Measurements from ENCODE around the gene SART3. TPM values are rescaled to one million over a fixed set of nuclear protein-coding genes. Genes with fewer than 3 reads are reported as not detected.
A peak's percentile ranks its signal among the peaks of the same experiment; 100 is the strongest.

Gene SART3
- total RNA-seq, 3 donors from 2014 or later (not counting 1 experiment from before 2014, with no cell fraction given) = 76.5 to 107 (median 78.3) TPM

- no peaks in the 10 kb centered on the region for H3K36me3 ChIP-seq (ENCODE audit: control insufficient read depth, insufficient read depth, low read length)
- Mint-ChIP-seq H3K9me3 (peaks cover 8 to 11% of the 10 kb centered on the region in 2 donors), H3K27me3 (ENCODE audit: low read depth in 2 of 2) (peaks cover 0 to 6% of the 10 kb centered on the region in 2 donors), H3K36me3 (no peaks in the 10 kb centered on the region), H3K27ac (no peak overlapping the region), H3K4me3 (no peak overlapping the region), H3K4me1 (peaks cover 5 to 16% of the 10 kb centered on the region in 2 donors)
- whole genome bisulfite sequencing (ENCODE audit: insufficient coverage) = 91% methylated on average over 33 of the region's 33 CpGs
- TF ChIP-seq CTCF (IDR thresholded peaks at IDR 0.05) = no peak
- no peak overlapping the region for H3K4me3 ChIP-seq (ENCODE audit: low read length)
- peaks cover 8% of the 10 kb centered on the region for H3K4me1 ChIP-seq (ENCODE audit: control insufficient read depth, insufficient read depth, low read length)
- H3K27me3 ChIP-seq (ENCODE audit: control insufficient read depth, insufficient read depth, low read length) = no peaks in the 10 kb centered on the region
- ATAC-seq (no peak), DNase-seq (no peak)
- H3K9me3 ChIP-seq (ENCODE audit: control insufficient read depth, insufficient read depth, low read length) = peaks cover 7% of the 10 kb centered on the region
- intact Hi-C loops (cut with micrococcal nuclease) = no loop called here
- no peak overlapping the region for H3K27ac ChIP-seq (ENCODE audit: low read length)
Measured at GRCh38 chr12:108581311-108582227, 20.6 kb upstream of the SART3 start.

GRCh38 chr12:108580531-108580930, 19.6 kb upstream of the SART3 start:
- Histone ChIP-seq H3K4me3 (ENCODE audit: low read length) (no peak overlapping the region), H3K4me1 (ENCODE audit: control insufficient read depth, insufficient read depth, low read length) (peaks cover 8% of the 10 kb centered on the region), H3K36me3 (ENCODE audit: control insufficient read depth, insufficient read depth, low read length) (no peaks in the 10 kb centered on the region), H3K9me3 (ENCODE audit: control insufficient read depth, insufficient read depth, low read length) (peaks cover 7% of the 10 kb centered on the region), H3K27ac (ENCODE audit: low read length) (no peak overlapping the region), H3K27me3 (ENCODE audit: control insufficient read depth, insufficient read depth, low read length) (no peaks in the 10 kb centered on the region)
- Mint-ChIP-seq H3K4me1 (peaks cover 5 to 16% of the 10 kb centered on the region in 2 donors), H3K4me3 (no peak overlapping the region), H3K9me3 (peaks cover 8 to 11% of the 10 kb centered on the region in 2 donors), H3K36me3 (no peaks in the 10 kb centered on the region), H3K27me3 (ENCODE audit: low read depth in 2 of 2) (peaks cover 0 to 6% of the 10 kb centered on the region in 2 donors), H3K27ac (no peak overlapping the region)
- WGBS (ENCODE audit: insufficient coverage) = 96% methylated on average over 3 of the region's 3 CpGs
- ATAC-seq (no peak), DNase-seq (no peak)
- no peak for TF ChIP-seq CTCF (IDR thresholded peaks at IDR 0.05)
- intact Hi-C loops (cut with micrococcal nuclease) = no loop called here

- Histone ChIP-seq H3K27ac (ENCODE audit: low read length) (peak overlapping the region; percentile 31), H3K4me1 (ENCODE audit: control insufficient read depth, insufficient read depth, low read length) (peaks cover 8% of the 10 kb centered on the region), H3K36me3 (ENCODE audit: control insufficient read depth, insufficient read depth, low read length) (no peaks in the 10 kb centered on the region), H3K27me3 (ENCODE audit: control insufficient read depth, insufficient read depth, low read length) (no peaks in the 10 kb centered on the region), H3K9me3 (ENCODE audit: control insufficient read depth, insufficient read depth, low read length) (peaks cover 7% of the 10 kb centered on the region), H3K4me3 (ENCODE audit: low read length) (no peak overlapping the region)
- DNase-seq = peak in 1 of 2 donors; percentile 16
- intact Hi-C loops (cut with micrococcal nuclease) = no loop called here
- Mint-ChIP-seq H3K27me3 (ENCODE audit: low read depth in 2 of 2) (peaks cover 0 to 10% of the 10 kb centered on the region in 2 donors), H3K4me1 (peaks cover 5 to 16% of the 10 kb centered on the region in 2 donors), H3K9me3 (peaks cover 8 to 11% of the 10 kb centered on the region in 2 donors), H3K27ac (peak overlapping the region; percentile 61 to 72), H3K36me3 (no peaks in the 10 kb centered on the region), H3K4me3 (no peak overlapping the region)
- WGBS (ENCODE audit: insufficient coverage) = 50% methylated on average over 3 of the region's 3 CpGs
- no peak for TF ChIP-seq CTCF (IDR thresholded peaks at IDR 0.05)
- peak in 2 of 3 donors; percentile 17 to 44 for ATAC-seq
Measured at GRCh38 chr12:108578813-108579212, 17.8 kb upstream of the SART3 start.
